ENCODE data around the gene MFAP4. TPM values are rescaled to one million over a fixed set of nuclear protein-coding genes. Genes with fewer than 3 reads are reported as not detected.

MFAP4 gene
- total RNA-seq, 1 donor from 2014 or later: 205 TPM

GRCh38 chr17:19417611-19418010, 30.6 kb upstream of the MFAP4 start:
- no peaks in the 10 kb centered on the region for H3K27me3 ChIP-seq
- intact Hi-C loops (cut with DNase I): no loop called here
- H3K36me3 ChIP-seq: no peaks in the 10 kb centered on the region
- H3K27ac ChIP-seq: no peak overlapping the region
- no peaks in the 10 kb centered on the region for H3K9me3 ChIP-seq
- no peak overlapping the region for H3K4me3 ChIP-seq
- no peak for TF ChIP-seq POLR2A (IDR thresholded peaks at IDR 0.05)
- TF ChIP-seq CTCF (IDR thresholded peaks at IDR 0.05): no peak
- TF ChIP-seq POLR2AphosphoS5 (IDR thresholded peaks at IDR 0.05; ENCODE audit: insufficient read depth in 1 of 2, low read depth in 1 of 2): no peak
- DNase-seq (ENCODE audit: extremely low spot score in 2 of 2): peak in 1 of 2 donors; percentile 78
- peaks cover 12% of the 10 kb centered on the region for H3K4me1 ChIP-seq

DNA sequence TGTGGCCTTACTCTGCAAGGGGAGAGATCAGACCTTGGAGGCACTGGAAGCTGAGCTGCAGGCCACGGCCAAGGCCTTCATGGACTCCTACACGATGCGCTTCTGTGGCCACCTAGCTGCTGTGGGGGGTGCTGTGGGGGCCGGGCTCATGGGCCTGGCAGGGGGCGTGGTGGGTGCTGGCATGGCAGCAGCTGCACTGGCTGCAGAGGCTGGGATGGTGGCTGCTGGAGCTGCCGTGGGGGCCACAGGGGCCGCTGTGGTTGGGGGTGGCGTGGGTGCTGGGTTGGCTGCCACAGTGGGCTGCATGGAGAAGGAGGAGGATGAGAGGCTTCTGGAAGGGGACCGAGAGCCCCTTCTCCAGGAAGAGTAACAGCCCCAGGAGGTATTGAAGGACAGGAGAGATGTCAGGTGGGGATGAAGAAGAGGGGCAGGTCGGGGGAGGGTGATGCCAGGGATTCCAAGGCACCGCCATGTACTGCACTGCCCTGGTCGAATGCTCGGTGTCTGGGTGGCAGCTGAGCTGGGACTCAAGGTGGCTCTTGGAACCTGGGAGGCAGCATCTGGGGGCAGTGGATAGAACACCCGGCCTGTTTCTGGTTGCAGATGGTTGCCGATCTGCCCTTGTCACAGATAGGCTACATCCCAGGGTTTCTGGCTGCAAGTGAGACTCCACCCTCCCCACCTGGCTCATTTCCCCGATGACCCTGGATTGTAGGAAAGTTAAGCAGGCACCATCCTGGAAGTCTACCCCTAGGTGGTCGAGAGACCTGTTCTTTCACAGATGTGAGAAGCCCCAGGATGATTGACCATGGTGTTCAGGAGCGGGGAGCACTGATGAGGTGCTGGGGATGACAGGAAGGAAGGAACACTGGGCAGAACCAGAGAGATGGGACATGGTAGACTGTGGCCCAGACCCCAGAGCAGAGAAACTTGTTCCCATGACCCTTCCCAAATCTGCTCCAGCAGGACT, 29.1 kb upstream of the MFAP4 start:
- no peaks in the 10 kb centered on the region for H3K36me3 ChIP-seq
- H3K9me3 ChIP-seq: no peaks in the 10 kb centered on the region
- intact Hi-C loops (cut with DNase I): no loop called here
- no peak overlapping the region for H3K27ac ChIP-seq
- no peaks in the 10 kb centered on the region for H3K27me3 ChIP-seq
- TF ChIP-seq CTCF (IDR thresholded peaks at IDR 0.05) (no peak), POLR2A (IDR thresholded peaks at IDR 0.05) (no peak), POLR2AphosphoS5 (IDR thresholded peaks at IDR 0.05; ENCODE audit: insufficient read depth in 1 of 2, low read depth in 1 of 2) (no peak)
- peaks cover 15% of the 10 kb centered on the region for H3K4me1 ChIP-seq
- H3K4me3 ChIP-seq: no peak overlapping the region
- DNase-seq (ENCODE audit: extremely low spot score in 2 of 2): peak in 1 of 2 donors; percentile 79

GRCh38 chr17:19415311-19415710, 28.3 kb upstream of the MFAP4 start:
- H3K9me3 ChIP-seq: no peaks in the 10 kb centered on the region
- H3K27me3 ChIP-seq: no peaks in the 10 kb centered on the region
- intact Hi-C loops (cut with DNase I): no loop called here
- peaks cover 18% of the 10 kb centered on the region for H3K4me1 ChIP-seq
- H3K36me3 ChIP-seq: no peaks in the 10 kb centered on the region
- no peak overlapping the region for H3K27ac ChIP-seq
- no peak for TF ChIP-seq POLR2A (IDR thresholded peaks at IDR 0.05)
- no peak for TF ChIP-seq CTCF (IDR thresholded peaks at IDR 0.05)
- TF ChIP-seq POLR2AphosphoS5 (IDR thresholded peaks at IDR 0.05; ENCODE audit: insufficient read depth in 1 of 2, low read depth in 1 of 2): no peak
- H3K4me3 ChIP-seq: no peak overlapping the region
- DNase-seq (ENCODE audit: extremely low spot score in 2 of 2): peak in 1 of 2 donors; percentile 82

- H3K27me3 ChIP-seq: no peaks in the 10 kb centered on the region
- no peak overlapping the region for H3K27ac ChIP-seq
- DNase-seq (ENCODE audit: extremely low spot score in 2 of 2): peak in 1 of 2 donors; percentile 67
- TF ChIP-seq POLR2AphosphoS5 (IDR thresholded peaks at IDR 0.05; ENCODE audit: insufficient read depth in 1 of 2, low read depth in 1 of 2) (no peak), POLR2A (IDR thresholded peaks at IDR 0.05) (no peak), CTCF (IDR thresholded peaks at IDR 0.05) (no peak)
- H3K4me3 ChIP-seq: no peak overlapping the region
- H3K36me3 ChIP-seq: no peaks in the 10 kb centered on the region
- peaks cover 18% of the 10 kb centered on the region for H3K4me1 ChIP-seq
- intact Hi-C loops (cut with DNase I): no loop called here
- no peaks in the 10 kb centered on the region for H3K9me3 ChIP-seq
These were observed 27.6 kb upstream of the MFAP4 start for GRCh38 chr17:19414396-19415280.

All from vagina (tissue), 2 donors.